ENCODE results near the gene ITPKC. TPM values are rescaled to one million over a fixed set of nuclear protein-coding genes. Genes with fewer than 3 reads are reported as not detected.

The ITPKC gene
- total and polyA plus RNA-seq, 8 donors, result 10.2 to 25.6 (median 13.7) TPM

- Histone ChIP-seq H3K27ac (no peak overlapping the region), H3K4me3 (no peak overlapping the region), H3K4me1 (no peaks in the 10 kb centered on the region), H3K9me3 (no peaks in the 10 kb centered on the region), H3K27me3 (no peaks in the 10 kb centered on the region), H3K36me3 (peaks cover 0 to 100% of the 10 kb centered on the region in 2 donors)
- DNase-seq (no peak), ATAC-seq (no peak)
- intact Hi-C loops (cut with DNase I), result no loop called here
- no peak for TF ChIP-seq CTCF (IDR thresholded peaks at IDR 0.05)
Measured at GRCh38 chr19:40733149-40733548, 16.2 kb downstream of the ITPKC start.

- Histone ChIP-seq H3K4me3 (no peak overlapping the region), H3K36me3 (peaks cover 0 to 100% of the 10 kb centered on the region in 2 donors), H3K4me1 (no peaks in the 10 kb centered on the region), H3K9me3 (no peaks in the 10 kb centered on the region), H3K27ac (peak overlapping the region in 1 of 2 donors; percentile 19), H3K27me3 (no peaks in the 10 kb centered on the region)
- intact Hi-C loops (cut with DNase I), result no loop called here
- ATAC-seq (peak; percentile 69), DNase-seq (no peak)
- TF ChIP-seq CTCF (IDR thresholded peaks at IDR 0.05), result no peak
Measured at GRCh38 chr19:40735013-40735771, 18.3 kb downstream of the ITPKC start.

- no peaks in the 10 kb centered on the region for H3K4me1 ChIP-seq
- H3K4me3 ChIP-seq, result no peak overlapping the region
- H3K27ac ChIP-seq, result peak overlapping the region in 1 of 2 donors; percentile 8
- TF ChIP-seq CTCF (IDR thresholded peaks at IDR 0.05), result no peak
- DNase-seq, result no peak
- no peaks in the 10 kb centered on the region for H3K27me3 ChIP-seq
- H3K36me3 ChIP-seq, result peaks cover 0 to 100% of the 10 kb centered on the region in 2 donors
- H3K9me3 ChIP-seq, result no peaks in the 10 kb centered on the region
- intact Hi-C loops (cut with DNase I), result no loop called here
- ATAC-seq, result no peak
Measured at GRCh38 chr19:40736661-40737060, 19.7 kb downstream of the ITPKC start.

- Histone ChIP-seq H3K27me3 (no peaks in the 10 kb centered on the region), H3K4me3 (no peak overlapping the region), H3K4me1 (no peaks in the 10 kb centered on the region), H3K27ac (peak overlapping the region in 1 of 2 donors; percentile 8), H3K36me3 (peaks cover 0 to 99% of the 10 kb centered on the region in 2 donors), H3K9me3 (no peaks in the 10 kb centered on the region)
- DNase-seq (no peak), ATAC-seq (no peak)
- intact Hi-C loops (cut with DNase I), result no loop called here
- TF ChIP-seq CTCF (IDR thresholded peaks at IDR 0.05), result no peak
Measured at GRCh38 chr19:40737102-40737644, 20.3 kb downstream of the ITPKC start.

- no peak overlapping the region for H3K27ac ChIP-seq
- no peaks in the 10 kb centered on the region for H3K9me3 ChIP-seq
- ATAC-seq (no peak), DNase-seq (no peak)
- no peaks in the 10 kb centered on the region for H3K27me3 ChIP-seq
- peaks cover 0 to 83% of the 10 kb centered on the region in 2 donors for H3K36me3 ChIP-seq
- intact Hi-C loops (cut with DNase I), result no loop called here
- no peak overlapping the region for H3K4me3 ChIP-seq
- H3K4me1 ChIP-seq, result no peaks in the 10 kb centered on the region
- no peak for TF ChIP-seq CTCF (IDR thresholded peaks at IDR 0.05)
Measured at GRCh38 chr19:40739030-40739839, 22.3 kb downstream of the ITPKC start.

Data from left lung (tissue), 10 donors.